GM12878 (cell line): Measurements from ENCODE around the gene ENOX1. TPM values are rescaled to one million over a fixed set of nuclear protein-coding genes. Genes with fewer than 3 reads are reported as not detected.
"Not testable (repeated sequence)": the region's sequence is repeated elsewhere in the genome, so short reads cannot be mapped to it uniquely, and the experiment has no call there.

Experiments used
- ATAC-seq: fragments of 200-7000 bp; cut with Tn5 transposase; 3 replicates; pipeline ENCODE4 v1.9.1; 2020; ENCODE audit warnings: mild to moderate bottlenecking, moderate library complexity
- BruUV-seq: library from RNA; stranded (reverse); fragments of 400-500 nt; replicated peaks from 2 replicates; lab custom pipeline; 2021; lab: Mats Ljungman, UMichigan
- CTCF ChIA-PET: fragments of 300-600 bp; sonication (Branson Sonifier 250); formaldehyde crosslinking; extraction: SDS; loops from one replicate; lab custom pipeline; 2021; ENCODE audit warnings: inconsistent platforms; lab: Yijun Ruan, JAX
- POLR2A ChIA-PET: fragments of 350-600 bp; formaldehyde crosslinking; extraction: SDS; loops from one replicate; lab custom pipeline; 2021; ENCODE audit warnings: inconsistent platforms; lab: Charles Lee
- RAD21 ChIA-PET: fragments of 300-600 bp; sonication (Branson Sonifier 250); formaldehyde crosslinking; loops from one replicate; lab custom pipeline; 2023; ENCODE audit warnings: antibody characterized with exemption; ENCODE audit not compliant: unreplicated experiment; lab: Charles Lee
- SMC1A ChIA-PET: fragments of 300-600 bp; sonication (Branson Sonifier 250); formaldehyde crosslinking; loops from one replicate; lab custom pipeline; 2023; ENCODE audit not compliant: unreplicated experiment, uncharacterized antibody; lab: Charles Lee
- DNase-seq: peaks from one replicate; pipeline ENCODE4 v3.0.0-alpha.2; 2011; ENCODE audit warnings: low read depth, low spot score
- FAIRE-seq: peaks from 3 replicates; lab custom pipeline; 2011; peaks lifted over from hg19 to GRCh38; lab: Jason Lieb, UNC
- H2AFZ ChIP-seq: 2 replicates; pipeline ENCODE4 v1.6.0; 2011; ENCODE audit warnings: low read depth, low read length, control low read depth; ENCODE audit not compliant: control insufficient read depth
- H3K27ac ChIP-seq: 2 replicates; pipeline ENCODE4 v1.5.1; 2011; ENCODE audit warnings: control low read depth; ENCODE audit not compliant: control insufficient read depth, insufficient read depth
- H3K27me3 ChIP-seq, 2 experiments: replicated peaks in 1 of 2; 2 replicates each; pipeline versions ENCODE4 v1.6.0 to v1.6.1; 2011; ENCODE audit warnings: low read length in 1 of 2; ENCODE audit not compliant: control insufficient read depth in 2 of 2, insufficient read depth in 2 of 2
- H3K36me3 ChIP-seq, 2 experiments: 2 replicates each; pipeline ENCODE4 v1.5.1; 2011; ENCODE audit warnings: low read length in 1 of 2; ENCODE audit not compliant: control insufficient read depth in 2 of 2, insufficient read depth in 2 of 2
- H3K4me1 ChIP-seq: 2 replicates; pipeline ENCODE4 v1.6.1; 2011; ENCODE audit warnings: mild to moderate bottlenecking, low read length, moderate library complexity, mixed read lengths; ENCODE audit not compliant: control insufficient read depth, insufficient read depth
- H3K4me2 ChIP-seq: 2 replicates; pipeline ENCODE4 v1.6.0; 2011; ENCODE audit warnings: control low read depth; ENCODE audit not compliant: control insufficient read depth, insufficient read depth
- H3K4me3 ChIP-seq: fragments of 200-600 bp; sonication (generic); 2 replicates; pipeline ENCODE4 v1.5.1; 2016
- H3K79me2 ChIP-seq: 2 replicates; pipeline ENCODE4 v1.6.0; 2011; ENCODE audit warnings: low read length; ENCODE audit not compliant: control insufficient read depth, insufficient read depth
- H3K9ac ChIP-seq: 2 replicates; pipeline ENCODE4 v1.8.0; 2011; ENCODE audit warnings: low read length, control low read depth, mixed read lengths; ENCODE audit not compliant: control insufficient read depth, insufficient read depth
- H3K9me3 ChIP-seq: replicated peaks from 3 replicates; pipeline ENCODE4 v1.5.1; 2011; ENCODE audit warnings: mild to moderate bottlenecking, low read length; ENCODE audit not compliant: control insufficient read depth, insufficient read depth
- H4K20me1 ChIP-seq: 2 replicates; pipeline ENCODE4 v1.6.0; 2011; ENCODE audit not compliant: control insufficient read depth, insufficient read depth
- CHD4 ChIP-seq: fragments of 200-600 bp; sonication (generic); IDR thresholded peaks from 2 replicates; pipeline ENCODE4 v1.6.1; 2016; ENCODE audit warnings: mild to moderate bottlenecking
- FOXK2 ChIP-seq: fragments of 450-650 bp; IDR thresholded peaks from 2 replicates; pipeline ENCODE4 v1.6.1; 2017; ENCODE audit warnings: mild to moderate bottlenecking, moderate library complexity
- HCFC1 ChIP-seq: fragments of 150-350 bp; IDR thresholded peaks from 2 replicates; pipeline ENCODE4 v1.6.1; 2014; ENCODE audit warnings: low read length
- IRF3 ChIP-seq: fragments of 450-650 bp; IDR thresholded peaks from 2 replicates; pipeline ENCODE4 v1.6.1; 2014; ENCODE audit warnings: mild to moderate bottlenecking
- IRF5 ChIP-seq: fragments of 450-650 bp; IDR thresholded peaks from 2 replicates; pipeline ENCODE4 v1.6.1; 2017; ENCODE audit warnings: borderline replicate concordance
- MEF2B ChIP-seq: fragments of 450-650 bp; IDR thresholded peaks from 2 replicates; pipeline ENCODE4 v1.6.1; 2018; ENCODE audit warnings: mild to moderate bottlenecking, moderate library complexity; ENCODE audit not compliant: partially characterized antibody, poor library complexity, severe bottlenecking
- NR2C1 ChIP-seq: fragments of 450-650 bp; IDR thresholded peaks from 2 replicates; pipeline ENCODE4 v1.6.1; 2017; ENCODE audit warnings: antibody characterized with exemption, mild to moderate bottlenecking, moderate library complexity
- POU2F2 ChIP-seq: IDR thresholded peaks from 3 replicates; pipeline ENCODE4 v1.6.1; 2011; ENCODE audit warnings: low read depth, mild to moderate bottlenecking, low read length, borderline replicate concordance
- RELA ChIP-seq: fragments of 450-650 bp; IDR thresholded peaks from 2 replicates; pipeline ENCODE4 v1.8.0; 2014; ENCODE audit warnings: borderline replicate concordance; ENCODE audit not compliant: partially characterized antibody
- SREBF1 ChIP-seq: IDR thresholded peaks from 2 replicates; pipeline ENCODE4 v1.6.1; 2012; ENCODE audit warnings: mild to moderate bottlenecking, low read length
- TCF12 ChIP-seq: IDR thresholded peaks from 2 replicates; pipeline ENCODE4 v1.6.1; 2011; ENCODE audit warnings: low read depth, mild to moderate bottlenecking, low read length
- WGBS: methylation state at CpG from one replicate; pipeline ENCODE4 v1.1.6; 2016; ENCODE audit warnings: low lambda C conversion rate; ENCODE audit not compliant: insufficient replicate concordance, insufficient coverage; ENCODE audit errors: missing lambda C conversion rate; 5-methylcytosine and 5-hydroxymethylcytosine counted together
- in situ Hi-C: fragments of 300-500 bp; cut with MboI; formaldehyde crosslinking; loops from 9 replicates; pipeline ENCODE4 v1.14.3; 2018; ENCODE audit warnings: mixed read lengths
- intact Hi-C: fragments of 100-400 bp; cut with micrococcal nuclease; formaldehyde crosslinking; loops from one replicate; pipeline ENCODE4 v1.14.2; 2022; ENCODE audit not compliant: unreplicated experiment
- polyA plus RNA-seq, 11 experiments: library from polyadenylated mRNA; depleted of rRNA in 4 of 11; unstranded in 6 of 11; stranded (reverse) in 5 of 11; fragments of >200 nt; fragmentation: Nextera tagmentation in 4 of 11; fragmentation: Illumina TruSeq in 1 of 11; extraction: Ambion mirVana in 4 of 11; extraction: Trizol in 1 of 11; gene quantifications; 1 replicate in 1 of 11; 2 replicates in 10 of 11; pipeline versions ENCODE4 v1.2.1 to v1.2.3, GENCODE V29; 2011 to 2016; ENCODE audit warnings: inconsistent platforms in 2 of 11, missing spikeins in 2 of 11, low read depth in 1 of 11
- total RNA-seq, 4 experiments: library from RNA; depleted of rRNA in 3 of 4; stranded (reverse); fragments of >200 nt in 3 of 4; fragmentation: Illumina TruSeq in 1 of 4; extraction: Trizol in 1 of 4; gene quantifications; 2 replicates each; pipeline versions ENCODE4 v1.2.1 to v1.2.3, GENCODE V29; 2013 to 2021

Gene ENOX1
- total and polyA plus RNA-seq, 10 of the 15 experiments (the other 5 are each of a cell fraction or from before 2014, with no cell fraction given): 0.11 to 0.26 (median 0.15) TPM

- no peak for TF ChIP-seq TCF12
- TF ChIP-seq CHD4: no peak
Measured at GRCh38 chr13:43170506-43170905, 616.3 kb downstream of the ENOX1 start (continued).

- whole genome bisulfite sequencing: 59% methylated on average over 3 of the region's 3 CpGs
- ATAC-seq, H3K27ac ChIP-seq, H4K20me1 ChIP-seq, H2AFZ ChIP-seq, H3K4me2 ChIP-seq, H3K4me3 ChIP-seq, RAD21 ChIA-PET, FAIRE-seq, H3K27me3 ChIP-seq, H3K9ac ChIP-seq, H3K9me3 ChIP-seq, POLR2A ChIA-PET, intact Hi-C loops, in situ Hi-C loops, H3K79me2 ChIP-seq, H3K4me1 ChIP-seq, CTCF ChIA-PET, BruUV-seq, H3K36me3 ChIP-seq, DNase-seq: not testable (repeated sequence)
- SMC1A ChIA-PET: interaction anchor here (0.6 kb wide), 1 partner anchor 483 kb away, joined by 3 read pairs; no protein-coding TSS in a partner anchor
Measured at GRCh38 chr13:43168434-43168833, 618.3 kb downstream of the ENOX1 start.

- CTCF ChIA-PET: no interaction called here
- no peaks in the 10 kb centered on the region; the same call in 2 of the 3 replicates for H3K9me3 ChIP-seq
- TF ChIP-seq POU2F2 (no peak), RELA (no peak), IRF3 (no peak), HCFC1 (no peak), NR2C1 (no peak), IRF5 (no peak), SREBF1 (no peak), FOXK2 (no peak), MEF2B (no peak)
Measured at GRCh38 chr13:43167731-43168130, 619.0 kb downstream of the ENOX1 start.

More at GRCh38 chr13:43167731-43168130, 619.0 kb downstream of the ENOX1 start:
- H4K20me1 ChIP-seq: no peaks in the 10 kb centered on the region
- POLR2A ChIA-PET: no interaction called here
- no peak overlapping the region for H2AFZ ChIP-seq
- no peaks in the 10 kb centered on the region for H3K27me3 ChIP-seq
- SMC1A ChIA-PET: no interaction called here
- FAIRE-seq (no peak), ATAC-seq (no peak), DNase-seq (no peak)
- H3K9ac ChIP-seq: no peak overlapping the region
- no peak overlapping the region for H3K4me3 ChIP-seq
- WGBS: 53% methylated on average over 2 of the region's 2 CpGs
- intact Hi-C loops: no loop called here
- no peak overlapping the region for H3K4me2 ChIP-seq
- no peak overlapping the region for H3K27ac ChIP-seq
- in situ Hi-C loops: no loop called here
- no peaks in the 10 kb centered on the region for H3K4me1 ChIP-seq
- H3K79me2 ChIP-seq: no peaks in the 10 kb centered on the region
- BruUV-seq: no TSS peak
- H3K36me3 ChIP-seq: no peaks in the 10 kb centered on the region
- RAD21 ChIA-PET: no interaction called here
